Measurements from ENCODE around the gene TDRD12. TPM values are rescaled to one million over a fixed set of nuclear protein-coding genes. Genes with fewer than 3 reads are reported as not detected.
A peak's percentile ranks its signal among the peaks of the same experiment; 100 is the strongest.

The TDRD12 gene
- total RNA-seq, 1 donor from 2014 or later, result 0.07 TPM

GRCh38 chr19:32819419-32820400, 100.1 kb downstream of the TDRD12 start:
- Histone ChIP-seq H3F3A (ENCODE audit: low read depth) (peaks cover 4% of the 10 kb centered on the region), H2AFZ (replicated peaks) (peak overlapping the region; percentile 34), H3K9ac (no peak overlapping the region), H3K9me3 (ENCODE audit: low read depth) (no peaks in the 10 kb centered on the region), H3K4me2 (no peak overlapping the region), H3K79me2 (ENCODE audit: low read depth) (no peaks in the 10 kb centered on the region), H3K27me3 (no peaks in the 10 kb centered on the region), H4K20me1 (ENCODE audit: low read depth) (no peaks in the 10 kb centered on the region), H3K4me3 (no peak overlapping the region), H3K36me3 (no peaks in the 10 kb centered on the region), H3K4me1 (peaks cover 11% of the 10 kb centered on the region), H3K27ac (no peak overlapping the region)
- Mint-ChIP-seq H3K4me3 (no peak overlapping the region), H3K27ac (peak overlapping the region; percentile 38), H3K27me3 (ENCODE audit: insufficient read depth, low read depth) (peaks cover 15% of the 10 kb centered on the region), H3K9me3 (peaks cover 3% of the 10 kb centered on the region), H3K4me1 (peaks cover 32% of the 10 kb centered on the region), H3K36me3 (no peaks in the 10 kb centered on the region)
- TF ChIP-seq EZH2phosphoT487 (IDR thresholded peaks at IDR 0.05) (no peak), EZH2 (IDR thresholded peaks at IDR 0.05) (no peak)
- no peak for DNase-seq (ENCODE audit: low spot score)

- Histone ChIP-seq H3F3A (ENCODE audit: low read depth) (peaks cover 9% of the 10 kb centered on the region), H3K9me3 (ENCODE audit: low read depth) (no peaks in the 10 kb centered on the region), H4K20me1 (ENCODE audit: low read depth) (no peaks in the 10 kb centered on the region), H3K79me2 (ENCODE audit: low read depth) (no peaks in the 10 kb centered on the region), H3K4me2 (no peak overlapping the region), H3K9ac (no peak overlapping the region), H3K4me1 (peaks cover 17% of the 10 kb centered on the region), H3K4me3 (no peak overlapping the region), H3K27ac (no peak overlapping the region), H2AFZ (replicated peaks) (no peak overlapping the region), H3K36me3 (no peaks in the 10 kb centered on the region), H3K27me3 (no peaks in the 10 kb centered on the region)
- DNase-seq (ENCODE audit: low spot score), result no peak
- peaks cover 12% of the 10 kb centered on the region for H3K27me3 Mint-ChIP-seq (ENCODE audit: insufficient read depth, low read depth)
- peaks cover 28% of the 10 kb centered on the region for H3K4me1 Mint-ChIP-seq
- no peaks in the 10 kb centered on the region for H3K36me3 Mint-ChIP-seq
- peaks cover 5% of the 10 kb centered on the region for H3K9me3 Mint-ChIP-seq
- no peak for TF ChIP-seq EZH2 (IDR thresholded peaks at IDR 0.05)
- no peak for TF ChIP-seq EZH2phosphoT487 (IDR thresholded peaks at IDR 0.05)
- TF ChIP-seq CTCF (IDR thresholded peaks at IDR 0.05), result no peak
- no peak overlapping the region for H3K4me3 Mint-ChIP-seq
- peak overlapping the region; percentile 36 for H3K27ac Mint-ChIP-seq
Measured at GRCh38 chr19:32822916-32823746, 103.6 kb downstream of the TDRD12 start.

GRCh38 chr19:32823747-32824102, 104.2 kb downstream of the TDRD12 start:
- no peaks in the 10 kb centered on the region for H3K36me3 ChIP-seq
- H3K36me3 Mint-ChIP-seq, result no peaks in the 10 kb centered on the region
- peak overlapping the region; percentile 78 for H3K27ac Mint-ChIP-seq
- no peaks in the 10 kb centered on the region for H3K79me2 ChIP-seq (ENCODE audit: low read depth)
- H3K4me1 ChIP-seq, result peaks cover 17% of the 10 kb centered on the region
- TF ChIP-seq CTCF (IDR thresholded peaks at IDR 0.05), result no peak
- TF ChIP-seq EZH2phosphoT487 (IDR thresholded peaks at IDR 0.05), result no peak
- TF ChIP-seq EZH2 (IDR thresholded peaks at IDR 0.05), result no peak
- H3K9ac ChIP-seq, result no peak overlapping the region
- peaks cover 5% of the 10 kb centered on the region for H3K9me3 Mint-ChIP-seq
- H3K4me1 Mint-ChIP-seq, result peaks cover 28% of the 10 kb centered on the region
- H3K27me3 Mint-ChIP-seq (ENCODE audit: insufficient read depth, low read depth), result peaks cover 12% of the 10 kb centered on the region
- no peak for DNase-seq (ENCODE audit: low spot score)
- no peak overlapping the region for H3K4me3 Mint-ChIP-seq
- H4K20me1 ChIP-seq (ENCODE audit: low read depth), result no peaks in the 10 kb centered on the region
- H3K27me3 ChIP-seq, result no peaks in the 10 kb centered on the region
- no peak overlapping the region for H3K4me2 ChIP-seq
- H3K9me3 ChIP-seq (ENCODE audit: low read depth), result no peaks in the 10 kb centered on the region
- H3K4me3 ChIP-seq, result no peak overlapping the region
- H2AFZ ChIP-seq (replicated peaks), result no peak overlapping the region
- peaks cover 9% of the 10 kb centered on the region for H3F3A ChIP-seq (ENCODE audit: low read depth)
- no peak overlapping the region for H3K27ac ChIP-seq
